Left ventricle myocardium inferior (tissue), 1 donor: Measurements from ENCODE around the gene TGM2. TPM values are rescaled to one million over a fixed set of nuclear protein-coding genes. Genes with fewer than 3 reads are reported as not detected.

Source experiments
- DNase-seq: peaks from one replicate; pipeline ENCODE4 v3.0.0-alpha.2; 2020
- H3K27ac ChIP-seq: fragments of 200-600 bp; replicated peaks from 2 replicates; pipeline ENCODE4 v1.8.0; 2021
- H3K27me3 ChIP-seq: fragments of 200-600 bp; 2 replicates; pipeline ENCODE4 v1.8.0; 2021; ENCODE audit warnings: low read depth
- H3K36me3 ChIP-seq: fragments of 200-600 bp; 2 replicates; pipeline ENCODE4 v1.8.0; 2021
- H3K4me1 ChIP-seq: fragments of 200-600 bp; 2 replicates; pipeline ENCODE4 v1.8.0; 2021
- H3K4me3 ChIP-seq: fragments of 200-600 bp; 2 replicates; pipeline ENCODE4 v1.8.0; 2021; ENCODE audit warnings: mild to moderate bottlenecking, moderate library complexity
- H3K9me3 ChIP-seq: fragments of 200-600 bp; replicated peaks from 2 replicates; pipeline ENCODE4 v1.8.0; 2021
- intact Hi-C: fragments of 100-400 bp; cut with micrococcal nuclease; formaldehyde crosslinking; loops from one replicate; pipeline ENCODE4 v1.11.0; 2022
- total RNA-seq: library from RNA; stranded (reverse); fragmentation: NEBNext Ultra II Directional; extraction: Animal tissue kit (Norgen Biotek cat#: 25700); gene quantifications from one replicate; pipeline ENCODE4 v1.2.1, GENCODE V29; 2021
- TF ChIP-seq, protein P1 (sequence below): fragments of 200-600 bp; IDR thresholded peaks from 2 replicates; pipeline ENCODE4 v1.8.0; 2021; ENCODE audit warnings: antibody characterized with exemption, mild to moderate bottlenecking, borderline replicate concordance
- donor health status: DM: no; HTN: yes; CAD: no; lungs with severe emphysema.

Gene TGM2
- total RNA-seq, 1 donor from 2014 or later, result 846 TPM

DNA sequence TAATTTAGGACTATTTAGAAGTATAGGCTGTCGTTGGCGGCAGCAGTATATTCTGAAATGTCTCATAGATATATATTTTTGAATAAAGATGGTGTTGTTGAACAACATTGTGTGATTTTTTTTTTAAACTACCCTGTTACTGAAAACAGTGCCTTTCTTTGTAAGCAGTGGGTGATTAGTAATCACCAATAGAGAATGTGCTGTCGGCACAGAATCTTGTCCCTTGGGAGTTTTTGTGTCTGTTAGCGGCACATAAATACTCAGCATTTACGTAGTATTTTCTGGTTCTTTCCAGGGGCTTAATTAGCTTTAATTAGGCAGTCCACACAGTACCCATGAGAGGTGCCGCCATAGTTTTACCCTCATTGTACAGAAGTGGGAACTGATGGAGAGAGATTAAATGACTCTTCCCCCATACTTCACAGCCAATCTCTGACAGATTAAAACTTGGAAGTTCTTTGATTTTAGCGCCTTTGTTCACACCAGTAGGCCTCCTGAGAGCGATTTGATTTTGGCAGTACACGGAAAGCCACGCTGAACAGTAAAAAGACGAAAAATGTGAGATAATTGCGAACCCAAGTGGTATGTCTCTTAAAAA is 72.7 kb downstream of the TGM2 start:
- H3K4me3 ChIP-seq, result no peak overlapping the region
- H3K36me3 ChIP-seq, result peaks cover 36% of the 10 kb centered on the region
- peaks cover 82% of the 10 kb centered on the region for H3K4me1 ChIP-seq
- H3K9me3 ChIP-seq, result no peaks in the 10 kb centered on the region
- H3K27ac ChIP-seq, result peak overlapping the region; percentile 86
- no peak for DNase-seq
- TF ChIP-seq, protein P1, sequence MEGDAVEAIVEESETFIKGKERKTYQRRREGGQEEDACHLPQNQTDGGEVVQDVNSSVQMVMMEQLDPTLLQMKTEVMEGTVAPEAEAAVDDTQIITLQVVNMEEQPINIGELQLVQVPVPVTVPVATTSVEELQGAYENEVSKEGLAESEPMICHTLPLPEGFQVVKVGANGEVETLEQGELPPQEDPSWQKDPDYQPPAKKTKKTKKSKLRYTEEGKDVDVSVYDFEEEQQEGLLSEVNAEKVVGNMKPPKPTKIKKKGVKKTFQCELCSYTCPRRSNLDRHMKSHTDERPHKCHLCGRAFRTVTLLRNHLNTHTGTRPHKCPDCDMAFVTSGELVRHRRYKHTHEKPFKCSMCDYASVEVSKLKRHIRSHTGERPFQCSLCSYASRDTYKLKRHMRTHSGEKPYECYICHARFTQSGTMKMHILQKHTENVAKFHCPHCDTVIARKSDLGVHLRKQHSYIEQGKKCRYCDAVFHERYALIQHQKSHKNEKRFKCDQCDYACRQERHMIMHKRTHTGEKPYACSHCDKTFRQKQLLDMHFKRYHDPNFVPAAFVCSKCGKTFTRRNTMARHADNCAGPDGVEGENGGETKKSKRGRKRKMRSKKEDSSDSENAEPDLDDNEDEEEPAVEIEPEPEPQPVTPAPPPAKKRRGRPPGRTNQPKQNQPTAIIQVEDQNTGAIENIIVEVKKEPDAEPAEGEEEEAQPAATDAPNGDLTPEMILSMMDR, result no peak
- intact Hi-C loops, result no loop called here
- no peaks in the 10 kb centered on the region for H3K27me3 ChIP-seq

DNA sequence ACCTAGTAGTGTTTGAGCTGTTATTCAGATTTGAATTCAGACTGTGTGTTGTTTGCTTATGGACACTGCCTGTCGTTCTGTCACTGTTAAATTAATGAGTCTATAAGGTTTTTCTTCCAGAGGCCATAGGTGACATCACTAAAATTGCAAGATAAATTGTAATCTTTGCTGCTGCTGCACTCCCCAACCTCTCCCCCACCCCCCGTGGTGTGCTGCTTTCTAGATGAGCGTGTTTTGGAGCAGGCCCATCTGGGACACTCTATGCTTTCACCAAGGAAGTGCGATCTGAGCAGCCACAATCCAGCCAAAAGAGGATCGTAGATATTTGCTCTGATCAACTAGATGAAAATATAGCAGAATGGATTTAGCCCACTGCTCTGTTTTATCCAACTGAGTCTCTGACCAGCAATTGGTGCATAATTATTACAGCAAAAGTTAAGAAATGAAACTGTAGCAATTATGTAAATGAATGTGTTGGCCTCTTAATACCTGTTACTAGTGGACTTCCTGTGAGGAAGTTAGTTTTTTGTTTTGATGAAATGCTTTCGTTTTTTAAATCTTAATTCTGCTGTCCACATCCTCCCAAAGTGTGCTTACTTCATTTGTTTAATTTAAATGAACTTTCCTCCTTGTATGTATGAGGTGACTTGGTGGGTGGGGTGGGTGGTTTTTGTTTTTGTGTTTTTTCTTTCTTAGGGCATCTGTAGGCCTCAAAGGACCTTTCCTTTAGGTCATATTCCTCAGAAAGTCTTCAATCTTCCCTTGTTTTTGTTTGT is 73.4 kb downstream of the TGM2 start:
- peaks cover 89% of the 10 kb centered on the region for H3K4me1 ChIP-seq
- intact Hi-C loops, result no loop called here
- no peaks in the 10 kb centered on the region for H3K9me3 ChIP-seq
- DNase-seq, result no peak
- H3K27me3 ChIP-seq, result no peaks in the 10 kb centered on the region
- H3K4me3 ChIP-seq, result no peak overlapping the region
- peaks cover 43% of the 10 kb centered on the region for H3K36me3 ChIP-seq
- H3K27ac ChIP-seq, result peak overlapping the region; percentile 86
- TF ChIP-seq, protein P1, result no peak

DNA sequence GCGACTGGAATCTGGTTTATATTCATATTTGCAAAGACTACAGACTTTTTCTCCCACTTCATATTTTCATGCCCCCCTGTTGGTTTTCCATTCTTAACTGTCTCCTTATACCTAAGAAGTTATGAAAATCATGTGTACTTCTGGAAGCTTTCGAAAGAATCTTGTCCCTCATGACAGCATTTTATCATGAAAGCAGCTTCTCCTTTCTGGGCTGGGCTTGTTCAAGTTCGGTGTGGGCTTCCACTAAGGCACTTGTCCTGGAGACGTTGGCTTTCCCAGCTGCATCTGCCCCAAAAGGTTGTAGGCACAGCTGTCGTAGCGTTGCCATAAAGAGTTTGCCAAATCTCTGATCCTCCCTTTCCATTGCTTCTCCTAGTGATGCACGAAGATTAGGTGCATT is 75.0 kb downstream of the TGM2 start:
- H3K36me3 ChIP-seq, result peaks cover 52% of the 10 kb centered on the region
- DNase-seq, result no peak
- H3K27me3 ChIP-seq, result no peaks in the 10 kb centered on the region
- no peaks in the 10 kb centered on the region for H3K9me3 ChIP-seq
- no peak overlapping the region for H3K4me3 ChIP-seq
- peak overlapping the region; percentile 86 for H3K27ac ChIP-seq
- TF ChIP-seq, protein P1, result no peak
- H3K4me1 ChIP-seq, result peaks cover 95% of the 10 kb centered on the region
- intact Hi-C loops, result no loop called here

DNA sequence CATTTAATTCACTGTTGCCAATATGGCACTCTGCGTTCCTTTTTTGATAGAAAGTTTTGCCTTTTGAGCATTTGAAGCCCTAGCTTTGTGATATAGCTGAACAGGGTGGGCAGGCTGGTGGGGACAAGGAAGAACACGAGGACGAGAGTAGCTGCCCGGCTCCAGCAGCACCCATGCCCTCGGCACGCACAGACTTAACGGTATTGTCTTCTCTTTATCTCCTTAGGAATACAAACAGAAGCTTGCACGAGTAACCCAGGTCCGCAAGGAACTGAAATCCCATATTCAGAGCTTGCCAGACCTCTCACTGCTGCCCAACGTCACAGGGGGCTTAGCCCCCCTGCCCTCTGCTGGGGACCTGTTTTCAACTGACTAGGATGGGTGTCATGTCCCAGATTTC is 75.6 kb downstream of the TGM2 start:
- Histone ChIP-seq H3K27ac (peak overlapping the region; percentile 86), H3K36me3 (peaks cover 52% of the 10 kb centered on the region)

DNA sequence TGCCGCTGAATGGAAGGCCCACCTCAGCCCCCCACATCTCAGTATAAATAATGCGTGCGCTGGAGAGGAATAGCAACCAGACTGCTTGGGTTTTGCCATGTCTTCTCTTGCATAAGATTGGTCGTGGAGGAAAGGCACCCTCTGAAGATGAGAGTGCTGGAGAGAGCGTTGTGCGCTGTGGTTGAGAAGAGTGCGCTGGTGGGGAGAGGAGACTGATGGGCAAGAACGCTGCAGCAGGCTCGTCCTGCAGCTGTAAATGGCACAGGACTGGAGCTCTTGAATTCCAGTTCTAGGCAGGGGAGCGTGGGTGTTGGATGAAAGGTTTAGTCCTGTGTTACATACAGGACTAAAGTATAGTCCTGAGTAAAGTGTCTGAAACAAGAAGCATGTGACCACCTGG is 80.0 kb downstream of the TGM2 start:
- intact Hi-C loops, result no loop called here
- DNase-seq, result no peak
- peak overlapping the region; percentile 44 for H3K4me3 ChIP-seq
- H3K27me3 ChIP-seq, result no peaks in the 10 kb centered on the region
- H3K36me3 ChIP-seq, result peaks cover 49% of the 10 kb centered on the region
- H3K9me3 ChIP-seq, result no peaks in the 10 kb centered on the region
- TF ChIP-seq, protein P1, result no peak
- peak overlapping the region; percentile 86 for H3K27ac ChIP-seq
- H3K4me1 ChIP-seq, result peaks cover 67% of the 10 kb centered on the region

More for the DNA sequence above, 75.6 kb downstream of the TGM2 start:
- intact Hi-C loops, result no loop called here
- Histone ChIP-seq H3K9me3 (no peaks in the 10 kb centered on the region), H3K4me3 (no peak overlapping the region), H3K4me1 (peaks cover 95% of the 10 kb centered on the region), H3K27me3 (no peaks in the 10 kb centered on the region)
- no peak for DNase-seq
- TF ChIP-seq, protein P1, result no peak
